Omental fat pad (tissue), 4 donors: ENCODE data around the gene FBH1. TPM values are rescaled to one million over a fixed set of nuclear protein-coding genes. Genes with fewer than 3 reads are reported as not detected.

ENCODE experiments used
- ATAC-seq: fragments of 150-250 bp; one replicate; pipeline ENCODE4 v1.9.1; 2016; ENCODE audit warnings: mild to moderate bottlenecking, moderate library complexity; ENCODE audit not compliant: low FRiP score
- DNase-seq: peaks from one replicate; pipeline ENCODE4 v3.0.0-alpha.2; 2019; ENCODE audit warnings: low spot score
- CTCF ChIP-seq, 3 donors: fragments of 450-650 bp; IDR thresholded peaks; one replicate each; pipeline ENCODE4 v1.5.1; 2016 to 2017; ENCODE audit warnings: antibody characterized with exemption in 3 of 3, mild to moderate bottlenecking in 3 of 3, moderate library complexity in 2 of 3
- total RNA-seq, 4 donors: library from RNA; depleted of rRNA; stranded (reverse); fragments of >200 nt; gene quantifications; one replicate each; pipeline ENCODE4 v1.1.0, GENCODE V29; 2016

FBH1 gene
- total RNA-seq, 4 donors from 2014 or later, result 79.2 to 129 (median 81.4) TPM

- ATAC-seq (no peak), DNase-seq (peak; percentile 10)
Observed at GRCh38 chr10:5964736-5965135, 74.7 kb downstream of the FBH1 start.

DNA sequence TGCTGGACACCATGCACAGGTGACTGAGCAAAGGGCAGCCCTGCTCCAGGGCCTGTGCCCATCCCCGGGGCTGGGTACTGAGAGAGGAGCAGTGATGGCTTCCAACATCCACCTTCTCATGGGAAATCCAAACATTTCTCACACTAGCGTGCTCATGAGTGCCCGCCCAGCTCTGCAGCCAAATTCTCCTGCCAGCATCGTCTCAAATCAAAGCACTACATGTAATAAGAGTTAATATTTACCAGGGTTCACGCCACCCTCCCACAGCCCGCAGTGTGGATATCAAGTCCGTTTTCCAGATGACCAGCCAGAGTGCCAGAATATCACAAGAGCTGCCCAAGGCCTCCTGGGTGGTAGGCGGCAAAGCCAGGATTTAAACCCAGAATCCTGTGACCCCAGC lies 75.2 kb downstream of the FBH1 start:
- no peak for TF ChIP-seq CTCF (IDR thresholded peaks at IDR 0.05)
- no peak for ATAC-seq
- DNase-seq, result peak; percentile 5

More at GRCh38 chr10:5964736-5965135, 74.7 kb downstream of the FBH1 start:
- no peak for TF ChIP-seq CTCF (IDR thresholded peaks at IDR 0.05)

DNA sequence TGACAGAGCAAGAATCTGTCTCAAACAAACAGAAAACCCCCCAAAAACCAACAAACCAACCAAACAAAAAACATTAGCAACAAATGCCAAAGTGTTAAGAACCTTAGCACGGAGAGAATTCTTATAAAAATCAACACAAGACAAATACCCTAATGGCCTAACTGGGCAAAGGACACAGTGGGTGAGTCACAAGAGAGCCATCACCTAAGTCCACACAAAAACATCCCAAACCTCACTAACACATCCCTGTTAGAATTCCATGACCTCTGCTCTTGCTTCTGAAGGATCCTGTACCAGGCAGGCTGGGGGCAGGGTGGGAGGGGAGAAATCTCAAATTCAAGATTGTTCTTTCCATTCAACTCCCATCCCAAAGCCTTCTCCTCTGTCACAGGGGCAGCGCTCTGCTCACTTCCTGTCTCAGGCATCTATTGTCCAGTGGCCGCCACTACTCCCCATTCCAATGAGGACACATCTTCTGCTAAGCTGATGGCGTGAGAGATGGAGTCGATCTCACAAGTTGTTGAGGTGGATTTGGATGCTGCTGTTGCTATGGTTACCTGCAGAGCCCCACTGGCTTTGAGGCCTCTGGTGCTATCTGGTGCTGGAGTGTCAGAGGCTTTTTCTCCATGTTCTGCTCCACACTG lies 78.1 kb downstream of the FBH1 start:
- TF ChIP-seq CTCF (IDR thresholded peaks at IDR 0.05), result no peak
- DNase-seq, result no peak
- no peak for ATAC-seq

DNA sequence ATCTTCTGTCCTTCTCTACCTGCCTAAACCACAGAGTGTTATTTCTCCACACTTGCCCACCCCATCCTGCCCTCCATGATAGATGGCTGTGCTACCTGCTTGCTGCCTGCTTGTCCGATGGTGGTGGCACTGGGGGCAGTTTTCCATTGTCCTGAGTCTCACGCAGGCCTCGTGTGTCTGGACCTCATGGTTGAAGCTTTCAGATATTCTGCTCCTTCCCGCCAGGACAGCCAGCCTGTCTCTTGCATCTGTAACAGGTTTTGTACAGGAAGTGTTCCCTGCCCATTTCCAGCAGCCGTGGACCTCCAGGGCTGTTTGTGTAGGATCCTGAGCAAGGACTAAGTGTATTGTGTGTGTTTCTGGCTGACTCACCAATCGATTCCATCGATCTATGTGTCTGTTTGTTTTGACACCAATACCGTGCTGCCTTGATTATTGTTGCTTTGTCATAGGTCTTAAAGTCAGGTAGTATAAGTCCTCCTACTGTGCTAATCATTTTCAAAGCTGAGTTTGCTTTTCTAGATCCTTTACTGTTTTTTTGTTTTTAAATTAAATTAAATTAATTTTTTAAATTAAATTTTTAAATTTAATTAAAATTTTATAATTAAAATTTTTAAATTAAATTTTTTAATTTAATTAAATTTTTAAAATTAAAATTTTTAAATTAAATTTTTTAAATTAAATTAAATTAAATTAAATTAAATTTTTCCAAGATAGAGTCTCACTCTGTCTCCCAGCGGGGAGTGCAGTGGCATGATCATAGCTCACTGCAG lies 78.8 kb downstream of the FBH1 start:
- DNase-seq, result no peak
- ATAC-seq, result no peak
- TF ChIP-seq CTCF (IDR thresholded peaks at IDR 0.05), result no peak

DNA sequence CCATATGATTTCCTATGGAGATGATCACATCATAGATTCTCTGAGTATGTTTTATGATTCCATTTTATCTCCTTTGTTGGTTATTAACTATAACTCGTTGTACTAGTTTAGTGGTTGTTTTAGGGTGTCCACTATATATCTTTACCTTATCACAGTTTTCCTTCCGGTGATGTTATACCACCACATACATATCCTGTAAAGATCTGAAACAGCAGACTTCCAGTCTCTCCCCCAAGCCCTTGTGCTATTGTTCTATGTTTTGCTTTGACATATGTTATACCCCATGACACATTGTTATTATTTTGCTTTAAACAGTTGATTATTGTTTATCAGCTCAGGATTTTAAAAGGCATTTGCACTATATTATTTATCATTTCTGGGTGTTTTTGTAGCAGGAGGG lies 80.0 kb downstream of the FBH1 start:
- no peak for TF ChIP-seq CTCF (IDR thresholded peaks at IDR 0.05)
- DNase-seq (no peak), ATAC-seq (no peak)

- DNase-seq, result no peak
- no peak for ATAC-seq
- no peak for TF ChIP-seq CTCF (IDR thresholded peaks at IDR 0.05)
Observed at GRCh38 chr10:5970527-5970926, 80.5 kb downstream of the FBH1 start.
